Right ventricle myocardium superior (tissue), 1 donor: Measurements from ENCODE around the gene RHBG. TPM values are rescaled to one million over a fixed set of nuclear protein-coding genes. Genes with fewer than 3 reads are reported as not detected.

Experiments
- ATAC-seq: fragments of 200-7000 bp; cut with Tn5 transposase; one replicate; pipeline ENCODE4 v1.9.1; 2020; ENCODE audit warnings: mild to moderate bottlenecking; ENCODE audit not compliant: poor library complexity
- DNase-seq: peaks from one replicate; pipeline ENCODE4 v3.0.0-alpha.2; 2020
- intact Hi-C: fragments of 100-400 bp; cut with DNase I; formaldehyde crosslinking; loops from one replicate; pipeline ENCODE4 v1.11.2; 2022
- total RNA-seq: library from RNA; stranded (reverse); fragmentation: NEBNext Ultra II Directional; extraction: Animal tissue kit (Norgen Biotek cat#: 25700); gene quantifications from one replicate; pipeline ENCODE4 v1.2.1, GENCODE V29; 2021
- donor health status: DM: no; HTN: yes; CAD: no; lungs with severe emphysema.

The RHBG gene
- total RNA-seq, 1 donor from 2014 or later, result not detected

- ATAC-seq (no peak), DNase-seq (no peak)
Observed at GRCh38 chr1:156399355-156400125, 30.5 kb downstream of the RHBG start.

GRCh38 chr1:156400191-156400935, 31.4 kb downstream of the RHBG start:
- intact Hi-C loops, result no loop called here
- ATAC-seq, result no peak
- no peak for DNase-seq

More at GRCh38 chr1:156399355-156400125, 30.5 kb downstream of the RHBG start:
- intact Hi-C loops, result no loop called here

GRCh38 chr1:156401041-156401574, 32.1 kb downstream of the RHBG start:
- DNase-seq (no peak), ATAC-seq (no peak)
- intact Hi-C loops, result no loop called here

- intact Hi-C loops, result no loop called here
- DNase-seq (no peak), ATAC-seq (no peak)
Observed at GRCh38 chr1:156401681-156402081, 32.7 kb downstream of the RHBG start.

GRCh38 chr1:156402331-156403020, 33.5 kb downstream of the RHBG start:
- ATAC-seq (no peak), DNase-seq (no peak)
- intact Hi-C loops, result no loop called here

GRCh38 chr1:156405670-156406069, 36.7 kb downstream of the RHBG start:
- intact Hi-C loops, result no loop called here
- DNase-seq (no peak), ATAC-seq (no peak)

GRCh38 chr1:156406251-156406650, 37.2 kb downstream of the RHBG start:
- intact Hi-C loops, result no loop called here
- ATAC-seq (no peak), DNase-seq (no peak)

- DNase-seq (no peak), ATAC-seq (no peak)
- intact Hi-C loops, result no loop called here
Observed at GRCh38 chr1:156407344-156407743, 38.3 kb downstream of the RHBG start.

GRCh38 chr1:156407760-156408159, 38.7 kb downstream of the RHBG start:
- no peak for DNase-seq
- ATAC-seq, result no peak
- intact Hi-C loops, result no loop called here

GRCh38 chr1:156409439-156409838, 40.4 kb downstream of the RHBG start:
- DNase-seq (no peak), ATAC-seq (no peak)
- intact Hi-C loops, result no loop called here

- no peak for ATAC-seq
- no peak for DNase-seq
- intact Hi-C loops, result no loop called here
Observed at GRCh38 chr1:156410238-156410637, 41.2 kb downstream of the RHBG start.

GRCh38 chr1:156410740-156411139, 41.7 kb downstream of the RHBG start:
- ATAC-seq, result no peak
- intact Hi-C loops, result no loop called here
- no peak for DNase-seq

- intact Hi-C loops, result no loop called here
- no peak for ATAC-seq
- DNase-seq, result no peak
Observed at GRCh38 chr1:156412653-156413321, 43.8 kb downstream of the RHBG start.

GRCh38 chr1:156413391-156414246, 44.6 kb downstream of the RHBG start:
- ATAC-seq (no peak), DNase-seq (no peak)
- intact Hi-C loops, result no loop called here

- intact Hi-C loops, result no loop called here
- ATAC-seq (no peak), DNase-seq (peak; percentile 30)
Observed at GRCh38 chr1:156414461-156415064, 45.6 kb downstream of the RHBG start.

GRCh38 chr1:156416993-156417392, 48.0 kb downstream of the RHBG start:
- DNase-seq, result no peak
- intact Hi-C loops, result no loop called here
- no peak for ATAC-seq

GRCh38 chr1:156417401-156418020, 48.5 kb downstream of the RHBG start:
- intact Hi-C loops, result no loop called here
- no peak for ATAC-seq

More at GRCh38 chr1:156417401-156418020, 48.5 kb downstream of the RHBG start:
- DNase-seq, result no peak
